Gastrocnemius medialis (tissue), 4 donors: Measurements from ENCODE around the gene BASP1. TPM values are rescaled to one million over a fixed set of nuclear protein-coding genes. Genes with fewer than 3 reads are reported as not detected.

Source experiments
- ATAC-seq, 2 donors: fragments of 150-250 bp; one replicate each; pipeline ENCODE4 v1.9.1; 2016
- DNase-seq, 2 donors: peaks; one replicate each; pipeline ENCODE4 v3.0.0-alpha.2; 2019
- H3K27ac ChIP-seq, 4 donors: fragments of 200-600 bp; sonication (generic); 1 replicate in 1 of 4; 2 replicates in 3 of 4; pipeline ENCODE4 v1.5.1; 2016 to 2018; ENCODE audit warnings: mild to moderate bottlenecking in 2 of 4, moderate library complexity in 1 of 4
- H3K27me3 ChIP-seq, 3 donors: fragments of 200-600 bp; sonication (generic) in 2 of 3; 1 replicate in 1 of 3; 2 replicates in 2 of 3; pipeline versions ENCODE4 v1.5.1 to v1.6.0; 2016 to 2019; ENCODE audit warnings: mild to moderate bottlenecking in 1 of 3, moderate library complexity in 1 of 3
- H3K36me3 ChIP-seq, 2 donors: fragments of 200-600 bp; sonication (generic) in 1 of 2; one replicate each; pipeline ENCODE4 v1.5.1; 2017 to 2018
- H3K4me1 ChIP-seq, 2 donors: fragments of 200-600 bp; sonication (generic) in 1 of 2; one replicate each; pipeline ENCODE4 v1.5.1; 2016 to 2017; ENCODE audit warnings: mild to moderate bottlenecking in 2 of 2
- H3K4me3 ChIP-seq, 4 donors: fragments of 200-600 bp; sonication (generic) in 3 of 4; 1 replicate in 1 of 4; 2 replicates in 3 of 4; pipeline ENCODE4 v1.5.1; 2016 to 2019; ENCODE audit warnings: mild to moderate bottlenecking in 2 of 4
- H3K9me3 ChIP-seq, 3 donors: fragments of 200-600 bp; sonication (generic) in 2 of 3; 1 replicate in 1 of 3; 2 replicates in 2 of 3; pipeline ENCODE4 v1.5.1; 2016 to 2019
- POLR2A ChIP-seq, 2 donors: fragments of 450-650 bp; IDR thresholded peaks; one replicate each; pipeline ENCODE4 v1.6.1; 2017; ENCODE audit warnings: antibody characterized with exemption in 2 of 2, mild to moderate bottlenecking in 2 of 2, moderate library complexity in 2 of 2
- in situ Hi-C, 4 donors: fragments of 200-750 bp; cut with MboI; loops; one replicate each; pipeline versions ENCODE4 v1.15.0 to v1.8.0; 2017; ENCODE audit warnings: low sequenced_read_pairs in 4 of 4
- intact Hi-C: fragments of 100-400 bp; cut with DNase I; formaldehyde crosslinking; loops from one replicate; pipeline ENCODE4 v1.15.1; 2023; ENCODE audit warnings: low total_unique reads
- total RNA-seq, 4 donors: library from RNA; depleted of rRNA; stranded (reverse); fragments of >200 nt; gene quantifications; one replicate each; pipeline versions ENCODE4 v1.1.0 to v1.2.3, GENCODE V29; 2016
- TF ChIP-seq, protein P1 (sequence below), 5 experiments: fragments of 450-650 bp in 3 of 5; fragments of 200-600 bp in 2 of 5; sonication (generic) in 2 of 5; IDR thresholded peaks in 4 of 5; conservative IDR thresholded peaks in 1 of 5; 1 replicate in 4 of 5; 2 replicates in 1 of 5; pipeline ENCODE4 v1.5.1; 2016 to 2019; ENCODE audit warnings: antibody characterized with exemption in 5 of 5, mild to moderate bottlenecking in 3 of 5, moderate library complexity in 3 of 5

Gene BASP1
- total RNA-seq, 4 donors from 2014 or later, result 0.82 to 4.0 (median 4.0) TPM; not detected in 1

DNA sequence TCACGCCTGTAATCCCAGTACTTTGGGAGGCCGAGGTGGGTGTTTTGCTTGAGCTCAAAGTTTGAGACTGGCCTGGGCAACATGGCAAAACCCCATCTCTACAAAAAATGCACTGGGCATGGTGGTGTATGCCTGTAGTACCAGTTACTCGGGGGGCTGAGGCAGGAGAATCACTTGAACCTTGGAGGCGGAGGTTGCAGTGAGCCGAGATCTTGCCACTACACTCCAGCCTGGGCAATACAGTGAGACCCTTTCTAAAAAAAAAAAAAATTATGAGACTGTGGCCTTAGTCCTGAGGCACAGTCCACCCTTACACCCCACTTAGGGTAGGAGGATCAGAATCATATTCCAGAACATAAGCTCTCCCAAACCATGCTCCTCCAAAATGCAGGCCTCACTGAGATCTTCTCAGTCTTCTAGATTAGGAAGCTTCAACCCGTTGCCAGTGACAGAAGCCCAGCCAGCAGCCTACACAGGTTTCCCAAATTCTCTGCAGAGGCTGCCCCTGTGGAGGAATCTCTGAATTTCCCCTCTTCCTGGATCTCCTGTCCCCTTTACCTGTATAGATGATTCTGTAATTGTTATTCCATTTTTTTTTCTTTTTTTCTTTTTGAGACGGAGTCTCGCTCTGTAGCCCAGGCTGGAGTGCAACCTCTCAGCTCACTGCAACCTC is 77.3 kb downstream of the BASP1 start:
- H3K27me3 ChIP-seq, result no peaks in the 10 kb centered on the region
- in situ Hi-C loops (no loop called here), intact Hi-C loops (no loop called here)
- no peaks in the 10 kb centered on the region for H3K36me3 ChIP-seq
- no peaks in the 10 kb centered on the region for H3K9me3 ChIP-seq
- no peak overlapping the region for H3K27ac ChIP-seq
- H3K4me1 ChIP-seq, result no peaks in the 10 kb centered on the region
- TF ChIP-seq, protein P1, sequence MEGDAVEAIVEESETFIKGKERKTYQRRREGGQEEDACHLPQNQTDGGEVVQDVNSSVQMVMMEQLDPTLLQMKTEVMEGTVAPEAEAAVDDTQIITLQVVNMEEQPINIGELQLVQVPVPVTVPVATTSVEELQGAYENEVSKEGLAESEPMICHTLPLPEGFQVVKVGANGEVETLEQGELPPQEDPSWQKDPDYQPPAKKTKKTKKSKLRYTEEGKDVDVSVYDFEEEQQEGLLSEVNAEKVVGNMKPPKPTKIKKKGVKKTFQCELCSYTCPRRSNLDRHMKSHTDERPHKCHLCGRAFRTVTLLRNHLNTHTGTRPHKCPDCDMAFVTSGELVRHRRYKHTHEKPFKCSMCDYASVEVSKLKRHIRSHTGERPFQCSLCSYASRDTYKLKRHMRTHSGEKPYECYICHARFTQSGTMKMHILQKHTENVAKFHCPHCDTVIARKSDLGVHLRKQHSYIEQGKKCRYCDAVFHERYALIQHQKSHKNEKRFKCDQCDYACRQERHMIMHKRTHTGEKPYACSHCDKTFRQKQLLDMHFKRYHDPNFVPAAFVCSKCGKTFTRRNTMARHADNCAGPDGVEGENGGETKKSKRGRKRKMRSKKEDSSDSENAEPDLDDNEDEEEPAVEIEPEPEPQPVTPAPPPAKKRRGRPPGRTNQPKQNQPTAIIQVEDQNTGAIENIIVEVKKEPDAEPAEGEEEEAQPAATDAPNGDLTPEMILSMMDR (IDR thresholded peaks at IDR 0.05 in 4 of 5, conservative IDR thresholded peaks at IDR 0.05 in 1 of 5), result no peak
- no peak for TF ChIP-seq POLR2A (IDR thresholded peaks at IDR 0.05)
- DNase-seq (no peak), ATAC-seq (no peak)
- H3K4me3 ChIP-seq, result no peak overlapping the region

DNA sequence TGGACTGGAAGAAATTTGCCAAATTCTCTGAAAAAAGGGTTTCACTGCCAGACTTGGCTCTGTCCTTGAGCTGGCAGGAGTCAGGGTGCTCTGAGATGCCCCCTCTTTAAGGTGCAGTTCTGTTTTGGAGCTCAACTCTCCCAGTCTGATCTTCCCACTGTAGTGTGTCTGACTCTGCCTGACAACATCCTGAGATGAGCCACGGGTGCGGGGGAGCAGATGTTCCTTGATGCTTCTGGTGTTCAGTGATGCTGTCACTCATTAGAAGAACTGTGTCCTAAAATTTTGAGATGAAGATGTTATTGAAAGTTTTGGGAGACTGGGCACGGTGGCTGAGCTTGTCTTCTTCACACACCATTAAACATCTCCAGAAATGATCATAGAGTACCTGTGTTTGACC is 78.2 kb downstream of the BASP1 start:
- Histone ChIP-seq H3K27me3 (no peaks in the 10 kb centered on the region), H3K4me1 (no peaks in the 10 kb centered on the region), H3K4me3 (no peak overlapping the region), H3K36me3 (no peaks in the 10 kb centered on the region), H3K9me3 (no peaks in the 10 kb centered on the region), H3K27ac (no peak overlapping the region)
- no peak for ATAC-seq
- no peak for TF ChIP-seq POLR2A (IDR thresholded peaks at IDR 0.05)
- TF ChIP-seq, protein P1 (IDR thresholded peaks at IDR 0.05 in 4 of 5, conservative IDR thresholded peaks at IDR 0.05 in 1 of 5), result no peak
- intact Hi-C loops, result no loop called here
- DNase-seq, result no peak
- in situ Hi-C loops, result no loop called here

DNA sequence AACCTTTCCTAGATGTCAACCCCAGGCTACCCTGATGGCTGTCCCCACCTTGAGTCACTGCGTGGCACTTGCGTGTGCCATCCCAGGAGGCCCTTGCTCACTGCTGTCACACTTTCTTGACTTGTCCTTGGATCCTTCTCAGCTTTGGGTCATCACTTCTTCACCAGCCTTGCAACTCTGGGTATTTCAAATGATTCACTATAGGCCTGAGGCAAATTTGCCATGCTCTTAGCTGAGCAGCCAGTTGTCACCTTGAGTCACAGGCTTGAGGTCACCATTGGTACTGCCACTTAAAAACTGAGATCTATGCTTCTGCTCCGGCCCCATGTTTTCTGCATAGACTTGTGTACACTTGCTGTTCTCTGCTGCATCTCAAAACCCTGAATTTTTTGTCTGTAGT is 84.7 kb downstream of the BASP1 start:
- TF ChIP-seq POLR2A (IDR thresholded peaks at IDR 0.05), result no peak
- TF ChIP-seq, protein P1 (IDR thresholded peaks at IDR 0.05 in 4 of 5, conservative IDR thresholded peaks at IDR 0.05 in 1 of 5), result no peak
- H3K4me3 ChIP-seq, result no peak overlapping the region
- H3K27ac ChIP-seq, result no peak overlapping the region
- intact Hi-C loops (no loop called here), in situ Hi-C loops (no loop called here)
- ATAC-seq (no peak), DNase-seq (no peak)
- no peaks in the 10 kb centered on the region for H3K4me1 ChIP-seq
- no peaks in the 10 kb centered on the region for H3K9me3 ChIP-seq
- no peaks in the 10 kb centered on the region for H3K36me3 ChIP-seq
- H3K27me3 ChIP-seq, result no peaks in the 10 kb centered on the region

DNA sequence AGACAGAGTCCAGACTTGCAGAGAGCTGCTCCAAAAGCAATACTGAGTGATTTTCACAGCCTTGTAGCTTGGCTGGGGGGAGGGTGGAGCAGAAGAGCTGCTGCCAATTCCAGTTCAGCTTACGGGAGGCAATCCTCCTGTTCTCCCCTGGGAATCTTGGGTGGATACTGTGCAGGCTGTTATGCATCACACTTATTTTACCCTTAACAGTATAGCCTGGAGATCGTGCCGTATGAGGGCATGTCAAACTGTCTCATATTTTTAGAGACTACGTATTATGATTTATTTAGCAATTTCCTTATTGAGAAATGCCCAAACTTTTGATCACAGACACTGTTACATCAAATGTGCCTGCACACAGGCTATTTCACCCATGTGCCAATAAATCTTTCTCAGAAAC is 85.2 kb downstream of the BASP1 start:
- H3K4me1 ChIP-seq, result no peaks in the 10 kb centered on the region
- no peak overlapping the region for H3K27ac ChIP-seq
- no peak overlapping the region for H3K4me3 ChIP-seq
- DNase-seq (no peak), ATAC-seq (no peak)
- intact Hi-C loops, result no loop called here
- TF ChIP-seq, protein P1 (IDR thresholded peaks at IDR 0.05 in 4 of 5, conservative IDR thresholded peaks at IDR 0.05 in 1 of 5), result no peak
- no peak for TF ChIP-seq POLR2A (IDR thresholded peaks at IDR 0.05)
- H3K36me3 ChIP-seq, result no peaks in the 10 kb centered on the region
- in situ Hi-C loops, result no loop called here
- H3K9me3 ChIP-seq, result no peaks in the 10 kb centered on the region
- H3K27me3 ChIP-seq, result no peaks in the 10 kb centered on the region

DNA sequence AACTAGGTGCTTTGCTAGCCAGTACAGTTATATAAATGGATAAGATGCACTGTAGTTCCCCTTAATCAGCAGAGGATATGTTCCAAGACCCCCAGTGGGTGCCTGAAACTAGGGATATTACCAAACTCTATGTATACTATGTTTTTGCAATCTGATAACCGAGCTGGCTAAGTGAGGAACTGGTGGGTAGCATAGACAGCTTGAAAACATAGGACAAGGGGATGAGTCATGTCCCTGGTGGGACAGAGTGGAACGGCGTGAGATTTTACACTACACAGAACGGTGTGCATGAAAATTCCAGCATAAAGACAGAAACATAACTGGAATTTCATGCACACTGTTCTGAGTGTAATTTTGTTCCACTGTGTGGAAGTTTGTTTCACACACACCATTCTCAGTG is 86.9 kb downstream of the BASP1 start:
- DNase-seq, result no peak
- H3K4me1 ChIP-seq, result no peaks in the 10 kb centered on the region
- H3K27me3 ChIP-seq, result no peaks in the 10 kb centered on the region
- no peaks in the 10 kb centered on the region for H3K9me3 ChIP-seq
- TF ChIP-seq, protein P1 (IDR thresholded peaks at IDR 0.05 in 4 of 5, conservative IDR thresholded peaks at IDR 0.05 in 1 of 5), result no peak
- TF ChIP-seq POLR2A (IDR thresholded peaks at IDR 0.05), result no peak
- in situ Hi-C loops (no loop called here), intact Hi-C loops (no loop called here)
- no peaks in the 10 kb centered on the region for H3K36me3 ChIP-seq
- H3K4me3 ChIP-seq, result no peak overlapping the region
- no peak for ATAC-seq
- H3K27ac ChIP-seq, result no peak overlapping the region
